Measurements from ENCODE around the gene CTNNA3. TPM values are rescaled to one million over a fixed set of nuclear protein-coding genes. Genes with fewer than 3 reads are reported as not detected.
"Not testable (repeated sequence)": the region's sequence is repeated elsewhere in the genome, so short reads cannot be mapped to it uniquely, and the experiment has no call there.

The CTNNA3 gene
- total RNA-seq, 1 donor from 2014 or later: not detected

DNA sequence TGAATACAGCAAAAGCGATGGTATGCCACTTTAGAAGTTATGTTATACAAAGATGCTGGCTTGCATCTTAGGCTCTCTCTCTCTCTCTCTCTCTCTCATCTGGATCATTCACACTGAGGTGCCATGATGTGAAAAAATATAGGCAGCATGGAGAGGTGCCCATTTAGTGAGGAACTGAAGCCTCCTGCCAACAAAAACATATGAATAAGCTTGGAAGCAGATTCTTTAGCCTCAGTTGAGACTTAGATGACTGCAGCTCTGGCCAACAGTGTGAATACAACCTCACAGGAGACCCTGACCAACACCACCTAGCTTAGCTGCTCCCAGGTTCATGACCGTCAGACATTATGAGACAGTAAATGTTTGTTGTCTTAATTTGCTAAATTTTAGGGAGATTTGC lies 1330.3 kb downstream of the CTNNA3 start:
- Mint-ChIP-seq H3K27ac (no peak overlapping the region), H3K36me3 (ENCODE audit: low read depth) (no peaks in the 10 kb centered on the region), H3K27me3 (ENCODE audit: insufficient read depth) (no peaks in the 10 kb centered on the region), H3K4me1 (ENCODE audit: low read depth) (no peaks in the 10 kb centered on the region), H3K4me3 (no peak overlapping the region), H3K9me3 (peaks cover 15% of the 10 kb centered on the region)
- intact Hi-C loops (cut with micrococcal nuclease): no loop called here
- DNase-seq (ENCODE audit: low spot score): no peak

DNA sequence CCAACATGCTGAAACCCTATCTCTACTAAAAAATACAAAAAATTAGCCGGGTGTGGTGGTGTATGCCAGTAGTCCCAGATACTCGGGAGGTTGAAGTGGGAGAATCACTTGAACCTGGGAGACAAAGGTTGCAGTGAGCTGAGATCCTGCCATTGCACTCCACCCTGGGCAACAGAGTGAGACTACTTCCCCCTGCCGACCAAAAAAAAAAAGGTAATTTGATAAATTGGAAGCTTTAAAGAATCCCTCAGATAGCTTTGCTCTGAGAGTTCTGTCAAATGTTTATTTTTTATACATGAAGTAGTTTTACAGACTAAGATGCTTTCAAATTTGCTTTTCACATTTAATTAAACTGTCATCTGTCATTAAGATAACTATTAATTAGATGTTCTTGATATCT lies 1333.5 kb downstream of the CTNNA3 start:
- Mint-ChIP-seq H3K27me3 (ENCODE audit: insufficient read depth) (no peaks in the 10 kb centered on the region), H3K4me3 (no peak overlapping the region), H3K36me3 (ENCODE audit: low read depth) (no peaks in the 10 kb centered on the region), H3K9me3 (peaks cover 15% of the 10 kb centered on the region), H3K4me1 (ENCODE audit: low read depth) (no peaks in the 10 kb centered on the region), H3K27ac (no peak overlapping the region)
- DNase-seq (ENCODE audit: low spot score): no peak
- intact Hi-C loops (cut with micrococcal nuclease): no loop called here

DNA sequence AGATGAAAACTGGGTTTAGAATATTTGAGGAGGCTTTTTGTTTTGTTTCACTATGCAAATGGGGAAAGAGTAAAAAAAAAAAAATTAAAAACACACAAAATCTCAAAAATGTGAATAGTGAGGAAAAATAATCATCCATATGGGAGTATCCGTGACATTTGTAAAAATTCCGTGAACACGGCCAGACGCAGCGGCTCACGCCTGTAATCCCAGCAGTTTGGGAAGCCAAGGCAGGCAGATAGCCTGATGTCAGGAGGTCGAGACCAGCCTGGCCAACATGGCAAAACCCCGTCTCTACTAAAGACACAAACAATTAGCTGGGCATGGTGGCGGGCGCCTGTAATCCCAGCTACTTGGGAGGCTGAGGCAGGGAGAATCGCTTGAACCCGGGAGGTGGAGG lies 1342.2 kb downstream of the CTNNA3 start:
- H3K27me3 Mint-ChIP-seq (ENCODE audit: insufficient read depth); H3K4me3 Mint-ChIP-seq; H3K27ac Mint-ChIP-seq; H3K36me3 Mint-ChIP-seq (ENCODE audit: low read depth); H3K4me1 Mint-ChIP-seq (ENCODE audit: low read depth); DNase-seq (ENCODE audit: low spot score); intact Hi-C loops (cut with micrococcal nuclease); H3K9me3 Mint-ChIP-seq: not testable (repeated sequence)

DNA sequence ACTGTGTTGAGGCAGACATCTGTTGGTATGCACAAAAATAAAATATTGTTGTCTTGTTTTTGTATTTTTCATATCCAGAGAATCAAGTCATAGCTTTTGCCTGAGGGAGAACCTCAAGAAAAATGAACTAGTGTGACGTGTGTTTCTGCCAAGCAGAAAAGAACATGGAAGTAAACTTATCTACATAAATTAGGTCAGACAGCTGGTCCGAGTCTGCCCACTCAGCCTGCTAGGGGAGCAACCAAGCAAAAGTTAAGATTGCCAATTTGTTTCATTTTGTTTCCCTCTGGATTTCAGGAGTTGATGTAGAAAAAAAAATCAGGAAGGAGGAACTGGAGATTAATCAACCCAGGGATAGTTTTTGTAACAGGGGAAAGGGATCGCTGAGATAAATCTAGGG lies 1342.6 kb downstream of the CTNNA3 start:
- Mint-ChIP-seq H3K27ac (no peak overlapping the region), H3K4me3 (no peak overlapping the region), H3K4me1 (ENCODE audit: low read depth) (no peaks in the 10 kb centered on the region), H3K27me3 (ENCODE audit: insufficient read depth) (no peaks in the 10 kb centered on the region), H3K9me3 (peaks cover 3% of the 10 kb centered on the region), H3K36me3 (ENCODE audit: low read depth) (no peaks in the 10 kb centered on the region)
- no peak for DNase-seq (ENCODE audit: low spot score)
- intact Hi-C loops (cut with micrococcal nuclease): no loop called here

DNA sequence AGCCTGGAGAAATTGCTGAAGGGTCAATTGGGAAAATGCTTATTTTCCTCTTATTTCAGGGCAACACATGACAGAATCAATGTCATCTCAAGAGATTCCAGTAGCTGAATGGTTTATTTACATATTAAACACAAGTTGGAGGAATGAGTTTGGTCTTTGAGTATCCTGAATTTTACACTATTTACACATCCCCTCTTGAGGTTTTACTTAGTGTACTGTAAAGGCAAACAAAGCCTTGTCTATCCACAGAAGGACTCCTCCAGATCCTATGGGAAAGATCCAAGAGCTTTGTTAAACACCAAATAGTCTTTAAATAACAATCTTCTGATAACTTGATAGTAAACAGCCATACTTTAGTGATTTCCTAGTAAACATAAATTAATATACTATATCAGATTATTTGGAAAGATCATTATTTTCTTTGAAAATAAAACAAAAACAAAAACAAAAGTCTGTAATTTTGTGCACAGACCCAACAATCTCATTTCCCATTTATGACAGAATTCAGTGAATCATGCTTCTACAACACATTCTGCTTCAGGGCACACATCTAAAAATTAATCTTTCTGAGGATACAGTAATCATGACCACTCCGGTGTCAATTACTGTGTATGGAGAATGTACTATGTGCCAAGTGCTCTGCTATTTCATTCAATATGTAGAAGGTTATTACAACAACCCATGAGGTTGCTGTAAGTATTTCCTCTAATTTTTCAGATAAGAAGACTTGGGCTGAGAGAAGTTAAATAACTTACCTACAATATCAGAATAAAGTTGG lies 1345.2 kb downstream of the CTNNA3 start:
- peaks cover 8% of the 10 kb centered on the region for H3K9me3 Mint-ChIP-seq
- no peak for DNase-seq (ENCODE audit: low spot score)
- H3K27ac Mint-ChIP-seq: no peak overlapping the region
- no peaks in the 10 kb centered on the region for H3K4me1 Mint-ChIP-seq (ENCODE audit: low read depth)
- no peaks in the 10 kb centered on the region for H3K27me3 Mint-ChIP-seq (ENCODE audit: insufficient read depth)
- H3K36me3 Mint-ChIP-seq (ENCODE audit: low read depth): no peaks in the 10 kb centered on the region
- H3K4me3 Mint-ChIP-seq: no peak overlapping the region
- intact Hi-C loops (cut with micrococcal nuclease): no loop called here

DNA sequence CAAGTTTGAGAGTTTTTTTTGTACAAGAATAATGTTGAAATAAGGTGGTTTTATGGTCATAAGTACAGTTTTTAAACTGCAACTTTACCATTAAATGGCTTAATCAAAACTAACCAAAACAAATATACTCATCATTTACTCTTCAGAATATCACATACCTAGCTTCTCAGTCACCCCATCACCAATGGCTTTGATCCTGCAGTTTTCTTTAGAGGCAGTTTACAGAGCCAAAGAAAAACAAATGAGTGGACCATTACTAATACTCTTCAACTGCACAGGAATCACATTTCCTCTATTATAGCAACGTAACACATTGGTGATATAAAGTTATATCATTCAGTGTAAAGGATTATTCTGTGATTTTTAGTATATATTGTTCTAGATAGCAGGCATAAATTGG lies 1346.3 kb downstream of the CTNNA3 start:
- peaks cover 8% of the 10 kb centered on the region for H3K9me3 Mint-ChIP-seq
- intact Hi-C loops (cut with micrococcal nuclease): no loop called here
- no peaks in the 10 kb centered on the region for H3K36me3 Mint-ChIP-seq (ENCODE audit: low read depth)
- no peak overlapping the region for H3K4me3 Mint-ChIP-seq
- DNase-seq (ENCODE audit: low spot score): no peak
- H3K27me3 Mint-ChIP-seq (ENCODE audit: insufficient read depth): no peaks in the 10 kb centered on the region
- no peaks in the 10 kb centered on the region for H3K4me1 Mint-ChIP-seq (ENCODE audit: low read depth)
- no peak overlapping the region for H3K27ac Mint-ChIP-seq

DNA sequence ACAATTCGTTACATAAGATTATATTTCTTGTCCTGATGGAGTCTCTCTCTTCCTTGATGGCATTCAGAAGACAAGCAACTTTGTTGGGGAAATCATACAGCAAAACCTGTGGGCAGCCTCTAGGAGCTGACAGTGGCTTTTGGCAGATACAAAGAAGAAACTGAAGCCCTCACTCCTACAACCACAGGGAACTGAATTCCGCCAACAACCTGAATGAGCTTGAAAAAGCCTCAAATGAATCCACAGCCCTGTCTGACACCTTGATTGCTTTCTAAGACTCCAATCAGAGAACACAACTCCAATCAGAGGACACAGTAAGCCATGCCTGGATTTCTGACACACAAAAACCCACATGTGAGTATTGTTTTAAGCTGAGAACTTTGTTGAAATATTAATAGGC lies 1346.9 kb downstream of the CTNNA3 start:
- no peak overlapping the region for H3K4me3 Mint-ChIP-seq
- intact Hi-C loops (cut with micrococcal nuclease): no loop called here
- H3K27ac Mint-ChIP-seq: no peak overlapping the region
- H3K36me3 Mint-ChIP-seq (ENCODE audit: low read depth): no peaks in the 10 kb centered on the region
- DNase-seq (ENCODE audit: low spot score): no peak
- H3K4me1 Mint-ChIP-seq (ENCODE audit: low read depth): no peaks in the 10 kb centered on the region
- H3K9me3 Mint-ChIP-seq: peaks cover 8% of the 10 kb centered on the region
- H3K27me3 Mint-ChIP-seq (ENCODE audit: insufficient read depth): no peaks in the 10 kb centered on the region

DNA sequence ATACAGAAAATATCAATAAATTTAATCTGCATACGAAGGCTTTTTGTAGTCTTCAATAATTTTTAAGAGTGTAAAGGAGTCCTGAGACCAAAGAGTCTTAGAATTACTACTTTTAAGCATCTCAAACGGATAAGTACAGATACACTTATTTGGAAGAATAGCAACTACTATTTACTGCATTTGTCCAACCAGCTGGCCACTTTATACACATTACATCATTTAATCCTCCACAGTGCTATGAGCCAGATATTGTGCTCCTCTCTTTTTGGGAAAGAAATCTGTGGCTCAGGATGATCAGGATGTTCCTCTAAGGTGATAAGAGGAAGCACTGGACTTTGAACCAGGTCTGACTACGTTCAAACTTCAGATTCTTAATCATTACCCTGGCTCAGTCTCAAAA lies 1358.8 kb downstream of the CTNNA3 start:
- intact Hi-C loops (cut with micrococcal nuclease): no loop called here
- Mint-ChIP-seq H3K4me3 (no peak overlapping the region), H3K27me3 (ENCODE audit: insufficient read depth) (no peaks in the 10 kb centered on the region), H3K4me1 (ENCODE audit: low read depth) (no peaks in the 10 kb centered on the region), H3K9me3 (peaks cover 10% of the 10 kb centered on the region), H3K27ac (no peak overlapping the region), H3K36me3 (ENCODE audit: low read depth) (no peaks in the 10 kb centered on the region)
- DNase-seq (ENCODE audit: low spot score): no peak

DNA sequence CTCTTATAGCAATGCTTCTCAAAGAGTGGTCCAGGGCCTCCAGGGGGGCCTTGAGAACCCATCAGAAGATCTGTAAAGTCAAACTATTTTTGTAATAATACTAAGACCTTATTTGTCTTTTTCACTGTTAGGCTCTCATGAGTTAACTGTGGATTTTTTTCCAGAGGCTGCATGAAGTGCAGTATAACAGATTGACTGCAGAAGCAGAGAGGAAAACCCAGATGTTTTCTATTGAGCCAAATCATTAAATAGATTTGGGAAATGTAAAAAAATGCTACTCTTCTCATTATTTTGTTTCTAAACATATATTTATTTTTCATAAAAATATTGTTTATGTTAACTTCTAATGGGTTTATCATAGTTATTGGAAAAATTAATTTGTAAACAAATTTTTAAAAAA lies 1359.2 kb downstream of the CTNNA3 start:
- no peak overlapping the region for H3K4me3 Mint-ChIP-seq
- no peaks in the 10 kb centered on the region for H3K27me3 Mint-ChIP-seq (ENCODE audit: insufficient read depth)
- no peaks in the 10 kb centered on the region for H3K4me1 Mint-ChIP-seq (ENCODE audit: low read depth)
- no peak overlapping the region for H3K27ac Mint-ChIP-seq
- DNase-seq (ENCODE audit: low spot score): no peak
- intact Hi-C loops (cut with micrococcal nuclease): no loop called here
- no peaks in the 10 kb centered on the region for H3K36me3 Mint-ChIP-seq (ENCODE audit: low read depth)
- peaks cover 10% of the 10 kb centered on the region for H3K9me3 Mint-ChIP-seq

DNA sequence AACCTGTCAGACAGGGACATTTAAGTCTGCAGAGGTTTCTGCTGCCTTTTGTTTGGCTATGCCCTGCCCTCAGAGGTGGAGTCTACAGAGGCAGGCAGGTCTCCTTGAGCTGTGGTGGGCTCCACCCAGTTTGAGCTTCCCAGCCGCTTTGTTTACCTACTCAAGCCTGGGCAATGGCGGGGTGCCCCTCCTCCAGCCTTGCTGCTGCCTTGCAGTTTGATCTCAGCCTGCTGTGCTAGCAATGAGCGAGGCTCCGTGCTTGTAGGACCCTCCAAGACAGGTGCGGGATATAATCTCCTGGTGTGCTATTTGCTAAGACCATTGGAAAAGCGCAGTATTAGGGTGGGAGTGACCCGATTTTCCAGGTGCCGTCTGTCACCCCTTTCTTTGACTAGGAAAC lies 1360.2 kb downstream of the CTNNA3 start:
- H3K27ac Mint-ChIP-seq; H3K36me3 Mint-ChIP-seq (ENCODE audit: low read depth); H3K27me3 Mint-ChIP-seq (ENCODE audit: insufficient read depth); H3K4me1 Mint-ChIP-seq (ENCODE audit: low read depth); H3K4me3 Mint-ChIP-seq; intact Hi-C loops (cut with micrococcal nuclease); DNase-seq (ENCODE audit: low spot score): not testable (repeated sequence)
- peaks cover 10% of the 10 kb centered on the region for H3K9me3 Mint-ChIP-seq

DNA sequence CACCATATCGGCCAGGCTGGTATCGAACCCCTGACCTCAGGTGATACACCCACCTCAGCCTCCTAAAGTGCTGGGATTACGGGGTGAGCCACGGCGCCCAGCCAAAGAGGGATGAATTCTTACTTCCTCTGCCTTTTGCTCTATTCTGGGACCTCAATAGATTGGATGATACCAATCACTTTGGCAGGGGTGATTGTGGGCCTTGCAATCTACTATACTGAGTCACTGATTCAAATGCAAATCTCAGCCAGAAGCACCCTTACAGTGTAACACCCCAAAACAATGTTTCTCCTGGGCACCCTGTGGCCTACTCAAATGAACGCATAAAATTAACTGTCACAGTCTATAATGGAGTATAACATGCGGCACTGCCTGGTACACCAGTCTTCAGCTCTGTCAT lies 1366.8 kb downstream of the CTNNA3 start:
- H3K9me3 Mint-ChIP-seq: no peaks in the 10 kb centered on the region
- no peaks in the 10 kb centered on the region for H3K4me1 Mint-ChIP-seq (ENCODE audit: low read depth)
- H3K27ac Mint-ChIP-seq: no peak overlapping the region
- no peaks in the 10 kb centered on the region for H3K27me3 Mint-ChIP-seq (ENCODE audit: insufficient read depth)
- intact Hi-C loops (cut with micrococcal nuclease): no loop called here
- no peaks in the 10 kb centered on the region for H3K36me3 Mint-ChIP-seq (ENCODE audit: low read depth)
- H3K4me3 Mint-ChIP-seq: no peak overlapping the region
- no peak for DNase-seq (ENCODE audit: low spot score)

DNA sequence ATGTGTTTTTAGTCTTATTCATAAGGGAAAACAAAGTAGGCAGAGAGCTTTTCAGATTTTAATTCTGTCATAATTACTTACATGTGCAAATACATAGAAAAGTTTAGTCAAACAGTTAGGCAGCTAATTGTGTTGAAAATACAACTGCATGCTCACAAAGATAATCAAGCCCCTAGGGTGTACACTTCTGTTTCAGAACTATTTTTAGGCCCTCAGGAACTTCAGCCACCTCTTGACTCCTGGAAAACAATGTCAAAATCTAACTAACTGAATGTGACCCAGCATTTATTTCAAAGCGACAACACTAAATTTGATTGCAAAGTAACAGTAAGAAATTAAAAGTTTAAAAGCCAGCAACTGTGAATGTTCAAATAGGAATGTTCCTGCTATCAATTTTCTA lies 1369.1 kb downstream of the CTNNA3 start:
- no peak for DNase-seq (ENCODE audit: low spot score)
- Mint-ChIP-seq H3K27me3 (ENCODE audit: insufficient read depth) (no peaks in the 10 kb centered on the region), H3K36me3 (ENCODE audit: low read depth) (no peaks in the 10 kb centered on the region), H3K27ac (no peak overlapping the region), H3K4me1 (ENCODE audit: low read depth) (no peaks in the 10 kb centered on the region), H3K4me3 (no peak overlapping the region), H3K9me3 (no peaks in the 10 kb centered on the region)
- intact Hi-C loops (cut with micrococcal nuclease): no loop called here

DNA sequence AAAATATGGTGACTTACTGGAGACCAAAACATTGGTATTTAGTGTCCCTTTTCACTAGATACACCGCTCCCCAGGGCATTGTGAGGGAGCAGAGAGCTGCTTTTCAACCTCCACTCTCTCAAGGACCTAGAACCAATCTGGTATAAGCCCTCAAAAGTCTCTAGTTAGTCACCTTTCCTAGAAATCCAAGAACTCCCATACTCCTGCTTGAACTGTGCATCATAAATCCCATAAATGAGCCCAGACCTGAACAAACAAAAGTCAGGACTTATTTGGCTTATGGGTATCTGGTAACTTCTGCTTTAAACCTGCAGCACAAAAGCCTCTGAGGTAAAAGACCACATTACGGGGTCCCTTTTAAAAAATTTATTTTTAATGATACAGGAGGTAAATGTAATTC lies 1373.2 kb downstream of the CTNNA3 start:
- Mint-ChIP-seq H3K36me3 (ENCODE audit: low read depth) (no peaks in the 10 kb centered on the region), H3K4me3 (no peak overlapping the region), H3K4me1 (ENCODE audit: low read depth) (no peaks in the 10 kb centered on the region), H3K9me3 (no peaks in the 10 kb centered on the region), H3K27me3 (ENCODE audit: insufficient read depth) (no peaks in the 10 kb centered on the region), H3K27ac (no peak overlapping the region)
- intact Hi-C loops (cut with micrococcal nuclease): no loop called here
- no peak for DNase-seq (ENCODE audit: low spot score)

All from activated T-helper 1 cell treated with anti-CD3 and anti-CD28 coated beads, Interleukin-12 subunit alpha, Interleukin-12 subunit beta, Interleukin-2, Interleukin-4 antibody, amounts not matched to agents 30 ng/mL and 10 ng/mL and 1 ng/mL, durations not matched to agents 14 hours and 24 hours and 36 hours (primary cell).